GM21528 (cell line): Measurements from ENCODE around the gene MAGI2.
"Not testable (repeated sequence)": the region's sequence is repeated elsewhere in the genome, so short reads cannot be mapped to it uniquely, and the experiment has no call there.

Experiments used
- ATAC-seq: cut with Tn5 transposase; IDR thresholded peaks from one replicate; pipeline ENCODE4 v1.9.1; 2021; ENCODE audit warnings: mild to moderate bottlenecking, moderate library complexity; ENCODE audit not compliant: unreplicated experiment, low FRiP score

MAGI2 gene

DNA sequence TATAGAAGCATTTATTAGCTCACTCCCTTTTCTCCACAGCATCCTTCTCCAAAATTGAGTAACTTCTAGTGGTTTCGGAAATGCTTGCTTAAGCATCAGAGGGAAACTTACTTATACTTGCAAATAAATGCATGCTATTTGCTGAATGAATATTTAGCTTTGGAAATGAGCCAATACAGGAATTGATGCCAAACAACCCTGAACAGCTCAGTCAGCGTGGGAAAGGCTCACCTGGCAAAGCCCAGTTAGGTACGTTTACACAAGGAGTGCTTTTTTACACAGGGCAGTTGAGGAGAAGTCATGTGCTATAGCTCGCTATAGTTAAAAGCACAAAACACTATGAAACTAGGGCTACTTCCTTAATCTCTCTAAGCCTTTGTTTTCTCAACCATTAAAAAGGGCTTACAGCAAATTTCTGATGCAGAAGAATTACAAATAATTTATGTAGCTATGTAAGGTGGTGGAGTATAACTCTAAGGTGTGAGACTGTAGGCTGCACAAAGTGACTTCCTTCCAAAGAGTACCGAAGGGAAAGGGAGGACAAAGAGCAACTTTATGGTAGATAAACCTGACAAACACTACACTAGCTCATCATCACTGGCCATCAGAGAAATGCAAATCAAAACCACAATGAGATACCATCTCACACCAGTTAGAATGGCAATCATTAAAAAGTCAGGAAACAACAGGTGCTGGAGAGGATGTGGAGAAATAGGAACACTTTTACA lies 1156.7 kb downstream of the MAGI2 start:
- no peak for ATAC-seq

DNA sequence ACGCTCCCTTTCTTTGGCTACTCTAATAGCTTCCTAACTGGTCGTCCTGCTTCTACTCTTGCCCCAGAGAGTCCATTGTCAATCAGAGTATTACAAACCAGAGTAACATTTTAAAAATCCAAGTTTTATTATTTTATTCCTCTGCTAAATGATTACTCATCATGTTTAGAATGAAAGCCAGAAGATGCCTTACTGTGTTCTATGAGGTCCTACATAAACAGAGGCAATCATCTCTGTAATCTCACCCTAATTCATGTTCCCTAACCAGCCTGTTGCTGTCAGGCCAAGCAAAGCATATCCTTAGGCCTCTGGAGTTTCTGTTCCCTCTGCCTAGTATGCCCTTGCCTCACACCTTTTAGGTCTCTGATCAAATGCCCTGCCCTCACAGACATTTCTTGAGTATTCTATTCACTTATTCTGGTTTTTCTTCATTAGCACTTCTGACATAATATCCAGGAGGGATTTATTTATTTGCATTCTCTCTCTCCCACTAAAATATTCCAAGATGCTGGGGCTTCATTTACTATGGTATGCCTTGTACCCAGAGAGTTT lies 1157.3 kb downstream of the MAGI2 start:
- no peak for ATAC-seq

DNA sequence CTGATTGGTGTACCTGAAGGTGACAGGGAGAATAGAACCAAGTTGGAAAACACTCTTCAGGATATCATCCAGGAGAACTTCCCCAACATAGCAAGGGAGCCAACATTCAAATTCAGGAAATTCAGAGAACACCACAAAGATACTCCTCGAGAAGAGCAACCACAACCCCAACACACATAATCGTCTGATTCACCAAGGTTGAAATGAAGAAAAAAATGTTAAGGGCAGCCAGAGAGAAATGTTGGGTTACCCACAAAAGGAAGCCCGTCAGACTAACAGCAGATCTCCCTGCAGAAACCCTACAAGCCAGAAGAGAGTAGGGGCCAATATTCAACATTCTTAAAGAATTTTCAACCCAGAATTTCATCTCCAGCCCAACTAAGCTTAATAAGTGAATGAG lies 1164.0 kb downstream of the MAGI2 start:
- ATAC-seq, result not testable (repeated sequence)

DNA sequence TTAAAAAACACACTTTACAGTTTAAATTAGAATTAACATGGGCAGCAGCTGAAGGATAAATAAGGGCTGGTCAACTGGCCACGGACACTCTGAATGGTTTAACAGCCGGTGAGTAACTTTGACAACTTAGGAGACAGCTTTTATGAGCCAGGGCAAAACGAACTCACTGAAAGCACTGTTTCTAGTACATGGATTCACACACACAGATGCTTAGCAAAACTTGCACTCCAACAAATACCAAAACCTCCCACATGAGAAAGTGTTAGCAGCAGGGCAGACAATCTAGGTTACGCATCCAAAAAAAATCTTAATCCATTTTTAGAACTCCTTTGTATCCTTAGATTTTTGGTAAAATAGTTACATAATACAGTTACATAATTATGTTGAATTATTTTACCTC lies 1168.5 kb downstream of the MAGI2 start:
- no peak for ATAC-seq

DNA sequence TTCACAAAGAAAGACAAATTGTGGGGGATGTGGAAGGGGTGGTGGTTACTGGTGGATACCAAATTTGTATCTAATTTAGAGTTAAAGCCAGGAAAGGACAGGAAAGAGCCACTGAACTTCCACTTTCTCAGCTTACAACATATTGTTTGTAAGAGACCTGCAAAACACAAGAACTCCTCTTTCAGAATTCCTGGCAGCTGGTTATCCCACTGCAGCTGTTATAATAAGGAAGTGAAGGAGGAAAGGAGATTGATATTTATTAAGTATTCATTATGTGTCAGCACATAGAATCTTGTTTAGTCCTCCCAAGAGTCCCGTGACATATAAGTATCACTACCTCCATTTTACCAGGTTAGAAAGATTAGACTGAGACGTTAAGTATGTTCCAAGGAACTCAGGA lies 1173.2 kb downstream of the MAGI2 start:
- ATAC-seq, result no peak

DNA sequence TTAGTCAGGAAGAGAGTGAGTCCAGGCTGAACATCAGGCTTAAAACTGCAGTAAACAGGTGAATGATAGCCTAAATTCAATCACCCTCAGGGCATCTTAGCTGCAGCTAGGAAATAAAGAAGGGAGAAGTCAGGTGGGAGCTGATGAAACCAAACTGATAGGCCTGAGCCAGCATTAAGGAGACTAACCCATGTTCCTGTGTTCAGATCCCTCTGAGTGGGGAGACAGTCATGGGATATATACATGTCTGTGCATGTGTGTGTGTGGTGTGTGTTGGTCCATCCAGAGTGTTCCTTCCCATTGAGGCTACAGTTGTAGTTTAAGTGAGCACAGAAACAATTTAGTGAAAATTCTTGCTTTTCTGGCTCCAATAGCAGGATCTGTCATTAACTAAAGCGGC lies 1174.0 kb downstream of the MAGI2 start:
- no peak for ATAC-seq

DNA sequence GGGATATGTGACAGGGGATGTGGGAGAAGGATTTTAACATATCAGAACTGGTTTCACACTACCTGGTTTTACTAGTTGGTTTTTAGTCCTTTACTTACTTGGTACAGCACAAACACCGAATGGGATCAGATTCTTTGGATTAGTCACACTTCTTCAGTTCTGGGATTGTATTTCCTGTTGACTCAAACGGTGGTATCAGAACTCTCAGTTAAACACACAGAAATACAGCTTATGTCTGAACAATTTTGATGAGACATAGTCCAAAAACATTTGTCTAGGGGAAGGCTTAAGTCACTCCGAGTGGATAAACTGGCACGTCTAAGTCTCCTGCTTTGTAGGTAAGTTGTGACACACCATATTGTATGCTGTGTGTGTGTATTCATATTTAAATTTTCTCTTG lies 1174.4 kb downstream of the MAGI2 start:
- no peak for ATAC-seq

DNA sequence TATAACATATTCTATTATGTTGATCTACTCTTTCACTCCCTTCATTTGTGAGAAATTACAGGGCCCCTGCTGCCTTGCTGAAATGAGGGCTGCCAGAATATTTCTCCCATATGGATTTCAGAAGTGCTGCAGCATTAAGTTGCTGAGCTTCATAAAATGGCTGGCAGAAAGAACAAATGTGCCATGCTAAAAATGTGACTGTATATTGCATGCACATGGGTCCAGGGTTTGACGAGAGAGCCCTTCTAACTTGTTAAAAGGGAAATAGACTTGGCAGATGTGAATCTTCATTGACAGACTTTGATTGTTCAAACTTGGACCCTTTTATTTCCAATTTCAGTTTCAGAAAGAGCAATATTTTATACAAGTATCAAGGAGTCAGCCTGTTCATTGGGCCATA lies 1186.3 kb downstream of the MAGI2 start:
- ATAC-seq, result no peak

DNA sequence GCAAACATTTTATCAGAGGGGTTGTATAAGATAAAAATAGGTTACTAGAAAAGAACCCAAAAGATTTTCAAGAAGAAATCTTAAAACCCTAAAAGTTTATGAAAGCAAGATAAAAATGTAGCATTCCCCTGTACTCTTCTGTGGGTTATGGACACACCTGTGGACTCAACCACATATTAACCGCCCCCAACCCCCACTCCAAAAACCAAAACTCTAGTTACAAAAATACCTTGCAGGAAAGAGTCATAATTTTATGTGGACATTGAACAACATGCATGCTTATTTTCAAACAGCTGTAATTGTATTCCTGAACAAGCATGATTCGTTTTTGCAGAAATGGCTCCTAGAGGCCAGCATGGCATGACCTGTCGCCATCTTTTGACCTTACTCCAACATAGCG lies 1188.0 kb downstream of the MAGI2 start:
- ATAC-seq, result no peak

DNA sequence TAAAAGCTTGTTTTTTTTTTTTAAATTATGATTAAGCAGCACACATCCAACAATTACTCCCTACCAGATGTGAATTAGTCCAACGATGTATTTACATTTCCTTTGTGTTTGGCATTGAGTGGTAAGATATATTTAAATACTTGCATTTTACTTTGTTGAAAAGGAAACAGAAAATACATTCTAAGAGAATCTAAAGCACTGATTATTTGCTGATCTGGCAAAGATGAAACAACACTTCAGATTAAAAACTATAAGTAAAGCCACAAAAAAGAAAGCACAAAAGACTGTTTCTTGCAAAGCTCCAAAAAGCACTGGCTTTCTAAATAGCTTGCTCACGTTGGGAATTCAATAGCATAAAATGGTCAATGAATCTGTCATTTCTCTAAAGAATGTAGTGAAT lies 1188.4 kb downstream of the MAGI2 start:
- no peak for ATAC-seq

DNA sequence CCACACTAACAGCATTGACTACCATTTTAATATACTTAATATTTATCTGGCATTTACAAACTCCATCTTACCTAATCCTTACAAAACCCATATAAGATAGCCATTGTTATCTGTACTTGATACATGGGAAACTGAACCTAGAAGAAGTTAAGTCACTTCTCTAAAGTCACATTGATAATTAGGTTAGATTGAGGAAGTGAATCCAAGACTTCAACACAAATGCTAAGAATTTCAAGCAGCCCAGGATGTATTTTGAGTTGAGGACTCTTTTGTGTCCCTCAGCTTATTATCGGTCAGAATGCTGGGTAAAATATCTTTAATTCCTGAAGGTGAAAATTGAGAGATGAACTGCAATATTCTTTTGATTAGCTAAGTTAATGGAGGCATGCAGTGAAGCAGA lies 1189.4 kb downstream of the MAGI2 start:
- ATAC-seq, result no peak

DNA sequence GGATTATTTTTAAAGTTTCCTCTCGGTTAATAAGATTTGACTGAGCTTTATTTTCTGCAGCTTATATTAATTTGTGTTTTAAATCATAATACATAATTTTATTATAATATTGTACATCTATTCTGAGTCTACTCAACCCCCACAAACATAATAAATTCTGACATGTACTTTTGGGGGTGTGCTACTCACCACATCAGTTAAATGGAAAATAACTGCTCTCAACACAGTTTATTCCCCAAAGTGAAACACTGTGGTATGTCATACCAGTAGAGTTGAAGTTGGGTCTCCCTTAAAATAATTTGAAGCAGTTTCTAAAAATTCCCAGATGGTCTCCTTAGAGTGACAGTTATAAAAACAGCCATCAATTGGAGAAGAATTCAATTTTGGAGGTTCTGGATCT lies 1191.7 kb downstream of the MAGI2 start:
- no peak for ATAC-seq

DNA sequence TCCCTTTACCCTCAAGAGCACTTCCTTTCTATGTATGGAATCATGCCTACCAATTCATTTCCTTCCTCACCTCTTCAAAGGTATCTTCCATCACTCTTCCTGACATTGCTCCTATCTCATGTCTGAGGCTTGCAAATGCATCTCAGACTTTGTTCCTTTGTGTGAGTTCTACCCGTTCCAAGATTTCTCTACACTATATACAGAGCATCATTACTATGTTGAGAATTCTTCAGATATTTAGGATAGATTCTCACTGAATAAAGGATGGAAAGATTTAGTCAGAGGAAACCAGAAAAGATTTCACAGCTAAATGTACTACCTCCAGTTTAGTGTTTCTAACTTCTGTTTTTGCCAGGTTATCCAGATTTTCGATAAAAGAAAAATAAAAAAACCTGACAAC lies 1192.2 kb downstream of the MAGI2 start:
- no peak for ATAC-seq

DNA sequence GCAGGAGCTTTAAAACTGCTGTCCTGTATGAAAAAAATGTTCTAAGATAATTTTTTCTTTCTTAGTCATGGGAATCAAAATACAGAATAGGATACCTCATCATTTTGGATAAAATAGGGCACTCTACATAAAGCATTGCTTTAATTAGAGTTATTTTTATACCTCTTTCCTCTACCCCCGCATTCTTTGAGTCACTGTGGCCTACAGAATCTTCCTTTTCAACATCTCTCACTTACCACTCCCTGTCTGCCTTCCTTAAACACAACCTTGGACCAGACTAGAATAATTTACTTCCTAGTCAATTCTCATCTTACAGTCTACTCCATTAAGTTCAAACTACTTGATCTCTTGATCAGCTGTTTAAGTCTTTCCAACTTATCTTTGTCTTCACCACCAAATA lies 1192.6 kb downstream of the MAGI2 start:
- ATAC-seq, result no peak

DNA sequence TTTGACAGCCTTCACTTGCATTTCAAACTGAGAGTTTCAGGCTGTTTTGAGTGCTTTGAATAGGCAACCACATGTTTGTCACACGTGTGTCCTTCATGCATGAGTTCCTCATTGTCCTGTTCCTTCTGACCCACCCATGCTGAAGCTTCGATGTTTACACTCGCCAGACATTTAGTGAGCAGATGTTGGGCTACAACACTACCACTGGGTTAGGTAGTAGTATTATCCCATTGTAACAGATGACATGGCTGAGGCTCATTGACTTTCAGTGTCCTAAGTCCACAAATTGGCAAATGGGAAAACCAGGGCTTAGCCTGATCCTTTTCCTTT lies 1198.8 kb downstream of the MAGI2 start:
- ATAC-seq, result no peak

DNA sequence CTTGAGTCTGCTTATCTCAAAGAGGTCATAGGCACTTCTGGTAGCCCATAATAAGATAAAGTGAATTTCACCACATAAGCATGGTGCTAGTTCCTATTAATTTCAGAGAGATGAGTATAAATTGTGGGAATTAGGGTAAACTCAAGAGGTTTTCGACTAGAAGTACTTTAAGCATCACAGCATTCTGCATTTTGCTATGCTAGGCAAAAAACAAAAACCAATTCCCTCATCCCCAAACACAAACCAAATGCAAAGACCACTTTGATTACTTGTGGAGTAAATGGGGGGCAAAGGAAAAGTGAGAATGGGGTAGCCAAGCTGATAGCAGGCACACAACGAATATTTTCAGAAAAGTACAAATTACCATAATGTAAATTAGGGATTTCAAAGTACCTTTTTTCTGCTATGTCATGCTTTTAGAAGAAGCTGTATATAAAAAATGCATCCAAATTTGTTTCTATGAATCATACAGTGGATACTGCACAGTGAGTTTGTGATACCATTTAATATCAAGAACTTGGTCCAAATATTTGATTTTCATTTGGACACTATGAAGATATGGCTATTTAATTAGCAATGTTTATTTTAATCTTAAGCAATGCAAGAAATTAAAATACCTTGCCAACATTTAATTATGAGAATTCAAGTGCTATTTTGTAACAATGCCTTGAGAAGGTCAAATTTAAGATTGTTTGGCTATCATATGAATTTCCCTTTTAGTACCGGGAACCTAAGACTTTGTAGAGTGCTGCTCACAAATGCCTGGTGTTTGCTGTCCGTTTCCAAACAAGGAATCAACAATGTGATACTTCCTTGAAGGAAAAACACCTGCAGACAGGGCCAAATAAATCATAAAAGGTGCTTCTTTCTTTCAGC lies 1199.4 kb downstream of the MAGI2 start:
- ATAC-seq, result no peak

DNA sequence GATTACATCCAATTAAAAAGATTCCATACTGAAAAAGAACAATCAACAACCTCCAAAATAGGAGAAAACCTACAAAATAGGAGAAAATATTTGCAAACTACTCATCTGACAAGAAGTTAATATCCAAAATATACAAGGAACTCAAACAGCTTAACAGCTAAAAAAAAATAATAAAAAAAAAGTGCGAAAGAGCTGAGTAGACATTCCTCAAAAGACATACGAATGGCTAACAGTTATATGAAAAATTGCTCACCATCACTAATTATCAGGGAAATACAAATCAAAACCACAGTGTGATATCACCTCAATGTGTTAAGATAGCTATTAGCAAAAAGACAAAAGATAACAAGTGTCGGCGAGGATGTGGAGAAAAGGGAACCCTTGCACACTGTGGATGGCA lies 1204.6 kb downstream of the MAGI2 start:
- ATAC-seq, result no peak

DNA sequence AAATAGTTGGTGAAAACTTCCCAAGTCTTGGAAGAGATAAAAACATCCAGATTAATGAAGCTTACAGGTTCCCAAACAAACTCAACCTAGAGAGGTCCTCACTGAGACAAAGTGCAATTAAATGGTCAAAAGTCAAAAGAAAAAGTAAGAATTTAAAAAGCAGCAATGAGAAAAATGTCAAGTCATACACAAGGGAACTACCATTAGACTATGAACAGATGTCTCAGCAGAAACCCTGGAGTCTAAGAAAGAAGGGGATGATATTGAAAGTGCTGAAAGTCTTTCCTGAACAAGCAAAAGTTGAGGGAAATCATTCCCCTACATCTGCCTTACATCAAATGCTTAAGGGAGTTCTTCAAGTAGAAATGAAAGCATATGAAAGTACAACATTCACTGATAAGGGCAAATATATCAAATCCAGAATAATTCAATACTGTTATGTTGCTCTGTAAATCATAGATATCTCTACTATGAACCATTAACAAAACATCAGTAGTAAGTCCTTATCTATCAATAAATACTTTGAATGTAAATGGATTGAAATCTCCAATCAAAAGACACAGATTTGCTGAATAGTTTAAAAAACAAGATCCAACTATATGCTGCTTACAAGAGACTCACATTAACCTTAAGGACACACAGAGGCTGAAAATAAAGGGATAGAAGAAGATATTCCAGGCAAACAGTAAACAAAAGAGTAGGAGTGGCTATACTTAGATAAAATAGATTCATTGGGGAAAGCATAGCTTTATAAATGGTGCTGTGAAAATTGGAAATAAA lies 1205.4 kb downstream of the MAGI2 start:
- no peak for ATAC-seq

DNA sequence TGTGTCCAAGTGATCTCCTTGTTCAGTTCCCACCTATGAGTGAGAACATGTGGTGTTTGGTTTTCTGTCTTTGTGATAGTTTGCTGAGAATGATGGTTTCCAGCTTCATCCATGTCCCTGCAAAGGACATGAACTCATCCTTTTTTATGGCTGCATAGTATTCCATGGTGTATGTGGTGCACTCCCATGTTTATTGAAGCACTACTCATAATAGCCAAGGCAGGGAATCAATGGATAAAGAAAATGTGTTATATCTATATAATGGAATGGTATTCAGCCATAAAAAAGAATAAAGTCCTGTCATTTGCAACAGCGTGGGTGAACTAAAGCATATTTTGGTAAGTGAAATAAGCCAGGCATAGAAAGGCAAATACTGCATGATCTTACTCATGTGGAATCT lies 1213.3 kb downstream of the MAGI2 start:
- not testable (repeated sequence) for ATAC-seq

DNA sequence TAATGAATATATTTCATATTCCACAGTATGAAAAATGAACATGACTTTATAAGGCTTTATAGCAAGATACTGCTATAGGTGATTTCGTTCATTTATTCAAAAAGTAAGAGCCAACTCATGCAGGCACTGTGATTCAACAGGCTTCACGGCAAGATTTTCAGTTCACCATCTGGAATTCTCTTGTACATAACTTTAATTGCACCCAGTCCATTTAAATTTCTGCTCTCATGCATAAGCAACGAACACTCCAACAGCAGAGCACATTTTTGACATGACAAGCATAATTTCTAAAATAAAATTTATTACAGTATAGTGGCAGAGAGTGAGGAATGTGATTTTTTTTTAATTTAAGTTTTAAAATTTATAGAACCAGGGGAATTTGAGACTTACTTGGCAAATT lies 1218.8 kb downstream of the MAGI2 start:
- no peak for ATAC-seq

DNA sequence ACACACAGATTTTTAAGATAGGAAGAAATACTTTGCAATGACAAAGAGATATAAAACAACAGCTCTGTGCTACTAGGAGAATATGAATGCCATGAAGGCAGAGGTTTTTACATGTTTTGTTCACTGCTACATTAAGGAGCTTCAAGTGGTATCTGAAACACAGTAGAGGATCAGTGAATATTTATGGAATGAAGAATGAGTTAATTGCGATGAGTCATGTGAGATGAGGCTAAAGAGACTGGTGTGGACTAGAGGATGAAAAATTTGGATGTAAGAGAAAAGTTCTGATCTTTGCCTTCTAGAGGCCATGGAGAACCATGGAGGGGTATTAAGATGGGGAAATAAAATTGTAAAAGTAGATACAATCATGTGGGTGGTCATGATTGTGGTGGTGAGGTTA lies 1220.7 kb downstream of the MAGI2 start:
- no peak for ATAC-seq
